NCI-H510A treated with DMSO at 0.1 percent for 48 hours (cell line): ENCODE measurements around the gene FAM78B.

Experiments used
- DNase-seq: peaks from one replicate; lab custom pipeline; 2025; lab: John Stamatoyannopoulos, UW

The FAM78B gene

GRCh38 chr1:166164995-166165660 is 1.7 kb downstream of the FAM78B start:
- DNase-seq, result peak; percentile 9

DNA sequence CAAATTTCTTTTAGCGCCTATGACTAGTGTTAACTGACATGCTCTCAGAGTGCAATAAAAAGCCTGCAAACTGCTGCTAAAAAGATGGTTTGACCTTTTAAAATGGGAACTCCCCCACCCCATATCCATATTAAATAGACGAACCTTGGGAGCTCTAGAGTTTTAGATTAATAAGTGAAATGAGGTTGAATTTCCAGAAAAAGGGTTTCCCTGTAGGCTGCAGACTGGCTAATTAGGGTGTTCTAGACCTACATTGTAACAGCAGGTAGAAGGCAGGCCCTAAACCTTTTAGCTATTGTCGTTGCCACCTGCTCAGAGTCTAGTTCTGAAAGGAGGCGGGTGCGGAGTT is 2.2 kb downstream of the FAM78B start:
- DNase-seq, result no peak

GRCh38 chr1:166159656-166160055 is 7.1 kb downstream of the FAM78B start:
- DNase-seq, result no peak

DNA sequence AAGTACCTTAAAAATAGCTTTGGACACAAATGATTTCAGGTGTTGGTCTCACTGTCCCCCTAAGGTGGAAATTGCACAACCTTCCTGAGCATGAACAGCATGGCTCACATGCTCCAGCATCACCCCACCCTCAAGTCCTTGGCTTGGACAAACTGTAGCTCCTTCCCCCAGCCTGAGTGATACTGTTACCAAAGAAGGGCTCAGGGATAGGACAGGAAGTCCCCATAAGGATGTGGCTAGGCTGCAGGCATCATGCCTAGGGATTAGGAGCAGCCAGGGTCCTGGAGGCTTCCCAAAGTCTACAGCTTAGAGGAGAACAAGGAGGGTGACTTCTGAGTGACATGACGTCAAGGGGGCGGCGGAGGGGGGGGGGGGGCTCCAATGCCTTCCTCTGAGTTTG is 10.1 kb downstream of the FAM78B start:
- DNase-seq, result no peak

DNA sequence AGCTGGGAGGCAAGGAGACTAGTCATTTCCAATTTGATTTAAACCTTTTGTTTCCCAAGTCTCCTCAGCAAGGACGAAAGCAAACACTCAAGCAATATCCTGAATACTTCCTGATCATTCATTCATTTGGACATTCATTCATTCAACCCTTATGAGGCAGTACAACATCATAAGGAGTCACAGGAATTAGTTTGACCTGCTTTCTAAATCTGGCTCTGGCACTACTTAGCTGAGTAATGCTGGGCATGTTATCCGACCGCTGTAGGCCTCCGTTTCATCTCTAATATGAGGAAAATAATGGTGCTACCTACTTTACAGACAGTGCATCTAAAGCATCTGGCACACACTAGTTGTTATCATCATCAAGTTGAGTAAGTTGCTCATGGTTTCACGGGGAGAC is 11.7 kb downstream of the FAM78B start:
- no peak for DNase-seq

DNA sequence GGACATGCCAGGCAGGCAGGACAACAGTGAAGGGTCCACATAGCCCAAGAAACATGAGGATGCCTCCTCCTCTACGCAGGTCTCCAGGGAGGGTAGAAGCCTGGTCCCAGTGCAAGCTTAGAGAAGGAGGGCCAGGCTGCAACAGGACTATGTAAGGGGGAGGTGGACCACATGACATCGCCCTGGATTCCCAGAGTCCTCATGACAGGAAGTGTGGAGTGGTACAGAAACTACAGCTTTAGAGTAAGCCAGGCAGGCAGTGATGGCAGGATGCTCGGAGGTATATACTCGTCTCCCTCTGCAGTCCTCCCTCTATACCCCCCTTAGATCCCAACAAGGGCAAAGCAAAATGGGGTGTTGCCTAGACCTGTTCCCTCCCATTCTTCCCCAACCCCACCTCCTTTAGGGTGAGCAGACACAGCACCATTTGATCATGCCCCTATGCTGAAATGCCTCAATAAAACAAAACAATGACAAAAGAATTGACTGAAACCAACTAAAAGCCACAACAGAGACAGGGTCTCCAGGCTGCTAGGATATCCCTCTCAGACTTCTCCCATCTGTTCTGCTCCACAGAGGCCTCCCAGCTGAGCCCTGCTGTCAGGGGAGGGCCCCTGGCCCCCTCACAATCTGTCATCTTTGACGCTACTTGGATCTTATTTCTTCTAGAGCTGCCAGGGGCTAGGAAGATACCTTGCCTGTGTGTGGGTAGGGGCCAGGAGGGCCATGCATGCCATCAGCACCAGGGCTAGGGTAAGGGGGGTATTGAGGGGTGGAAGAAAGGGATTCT is 13.1 kb downstream of the FAM78B start:
- no peak for DNase-seq

GRCh38 chr1:166152978-166153377 is 13.8 kb downstream of the FAM78B start:
- DNase-seq, result no peak

GRCh38 chr1:166151804-166152203 is 15.0 kb downstream of the FAM78B start:
- no peak for DNase-seq

- DNase-seq, result no peak
Measured at GRCh38 chr1:166145499-166145898, 21.3 kb downstream of the FAM78B start.

DNA sequence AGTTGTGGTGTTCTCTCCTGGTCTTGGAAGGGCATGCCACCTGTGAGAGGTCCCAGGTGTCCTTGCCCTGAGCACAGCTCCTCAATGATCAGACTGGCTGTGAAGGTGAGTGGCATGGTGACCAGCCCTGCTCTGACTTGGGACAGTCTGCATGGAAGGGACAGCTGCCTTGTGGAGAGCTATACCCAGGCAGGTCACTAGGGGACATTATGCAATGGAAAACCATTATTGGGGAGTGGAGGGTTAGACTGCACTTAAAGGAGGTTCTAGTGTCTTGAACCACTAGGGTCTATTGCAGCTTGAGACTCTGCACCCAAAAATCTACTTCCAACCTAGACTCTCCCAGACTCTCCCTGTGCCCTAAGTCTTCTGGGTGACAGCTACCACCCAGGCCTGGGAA is 24.8 kb downstream of the FAM78B start:
- DNase-seq, result no peak

GRCh38 chr1:166140251-166140650 is 26.6 kb downstream of the FAM78B start:
- DNase-seq, result no peak

GRCh38 chr1:166139735-166140134 is 27.1 kb downstream of the FAM78B start:
- DNase-seq, result no peak

GRCh38 chr1:166136699-166137401 is 30.0 kb downstream of the FAM78B start:
- no peak for DNase-seq

DNA sequence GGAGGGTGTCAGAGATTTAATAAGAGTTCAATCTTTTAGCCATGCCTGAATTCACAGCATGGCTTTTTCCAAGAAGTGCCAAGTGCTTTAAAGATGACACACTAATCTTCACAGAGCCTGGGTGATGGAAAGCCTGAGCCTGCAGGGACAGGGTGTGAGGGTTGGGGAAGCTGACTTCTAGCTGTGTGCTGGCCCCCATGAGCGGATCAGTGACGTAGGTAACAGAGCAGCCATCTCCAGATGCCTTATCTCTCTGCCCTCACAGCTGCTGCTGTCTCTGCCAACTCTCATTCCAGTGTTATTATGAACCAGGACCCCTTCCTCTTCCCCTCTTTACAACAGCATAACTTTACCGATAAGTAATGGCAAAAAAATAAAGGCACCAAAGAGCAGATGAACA is 30.6 kb downstream of the FAM78B start:
- DNase-seq, result no peak

DNA sequence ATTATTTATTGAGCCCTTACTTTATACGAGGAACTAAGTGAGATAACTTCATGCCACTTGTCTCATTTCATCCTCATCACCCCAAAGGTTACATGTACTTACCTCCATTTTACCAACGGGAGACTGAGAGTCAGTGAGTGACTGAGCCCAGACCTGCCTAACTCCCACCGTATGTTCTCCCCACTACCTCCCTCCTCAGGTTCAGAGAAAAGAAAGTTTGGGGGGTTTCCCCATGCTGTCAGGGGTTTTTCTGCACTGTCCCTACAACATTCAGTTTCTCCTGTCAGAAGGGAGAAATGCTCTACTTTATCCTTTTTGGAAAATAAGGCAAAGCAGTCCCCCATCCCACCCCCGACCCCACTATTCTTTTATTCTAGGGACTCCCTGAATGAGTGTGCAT is 32.9 kb downstream of the FAM78B start:
- DNase-seq, result no peak

- no peak for DNase-seq
Measured at GRCh38 chr1:166133276-166133841, 33.4 kb downstream of the FAM78B start.

DNA sequence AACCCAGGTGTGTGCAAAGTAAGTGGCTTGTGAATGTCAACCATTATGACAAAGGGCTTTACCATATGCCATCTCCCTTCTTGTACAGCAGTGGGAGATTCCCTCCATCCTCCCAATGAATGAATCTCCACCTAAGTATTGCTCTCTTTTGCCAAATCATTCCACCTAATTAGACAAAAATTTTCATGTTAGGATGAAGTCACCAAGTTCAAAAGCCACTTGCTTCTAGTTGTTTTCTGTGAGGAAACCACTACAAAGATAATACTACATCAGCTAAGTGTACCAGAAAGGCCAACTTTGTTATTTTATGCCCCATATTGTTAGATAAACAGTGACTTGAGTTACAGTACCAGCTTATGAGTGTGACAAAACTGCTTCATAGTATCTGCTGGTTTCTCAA is 34.3 kb downstream of the FAM78B start:
- DNase-seq, result no peak

- no peak for DNase-seq
Measured at GRCh38 chr1:166129006-166129405, 37.8 kb downstream of the FAM78B start.

GRCh38 chr1:166128195-166128594 is 38.6 kb downstream of the FAM78B start:
- no peak for DNase-seq

GRCh38 chr1:166127003-166127402 is 39.8 kb downstream of the FAM78B start:
- DNase-seq, result no peak

DNA sequence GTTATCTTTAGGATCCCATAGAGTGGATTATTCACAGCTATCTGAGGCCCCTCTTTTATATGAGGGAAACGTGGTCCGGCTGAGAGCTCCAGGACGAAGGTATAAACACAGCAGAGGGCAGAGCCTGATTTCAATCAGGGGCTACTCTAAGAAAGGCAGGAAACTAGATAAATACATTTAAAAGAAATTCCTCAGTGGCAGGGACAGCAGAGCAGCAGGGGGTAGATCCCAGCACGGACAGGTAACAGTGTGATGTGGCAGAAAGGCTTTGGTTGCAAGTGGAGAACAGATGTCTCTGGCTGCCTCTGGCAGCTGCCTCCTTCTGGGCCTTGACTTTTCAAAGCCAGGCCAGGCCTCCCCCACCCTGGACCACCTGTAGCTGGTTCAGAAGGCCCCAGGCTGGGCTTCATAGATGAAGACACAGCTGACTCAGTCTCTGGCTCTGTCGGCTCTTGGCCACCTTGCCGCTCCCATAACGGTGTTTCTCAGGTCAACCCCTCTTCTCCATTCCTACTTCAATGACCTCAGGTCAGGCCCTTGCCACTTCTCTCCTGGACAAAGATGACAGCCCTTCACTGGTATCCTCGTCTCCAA is 43.8 kb downstream of the FAM78B start:
- no peak for DNase-seq

- DNase-seq, result no peak
Measured at GRCh38 chr1:166121010-166121409, 45.8 kb downstream of the FAM78B start.
